H9 (cell line): ENCODE results near the gene RNF220. TPM values are rescaled to one million over a fixed set of nuclear protein-coding genes. Genes with fewer than 3 reads are reported as not detected.
A peak's percentile ranks its signal among the peaks of the same experiment; 100 is the strongest.

Source experiments
- DNase-seq: peaks from one replicate; pipeline ENCODE4 v3.0.0-alpha.2; 2017
- H2AFZ ChIP-seq: one replicate; pipeline ENCODE4 v1.6.1; 2013; ENCODE audit warnings: mild to moderate bottlenecking, low read length, control low read depth, moderate library complexity
- H2AK5ac ChIP-seq: 2 replicates; pipeline ENCODE4 v1.6.1; 2013; ENCODE audit warnings: low read length, control low read depth, mixed read lengths; ENCODE audit not compliant: insufficient read length
- H2BK120ac ChIP-seq: one replicate; pipeline ENCODE4 v1.6.1; 2013; ENCODE audit warnings: low read depth, mild to moderate bottlenecking, low read length, control low read depth, inconsistent platforms; ENCODE audit not compliant: poor library complexity, severe bottlenecking
- H2BK12ac ChIP-seq: 2 replicates; pipeline ENCODE4 v1.6.1; 2013; ENCODE audit warnings: low read length, control low read depth, mixed read lengths, low read depth; ENCODE audit not compliant: insufficient read length
- H2BK15ac ChIP-seq: 2 replicates; pipeline ENCODE4 v1.6.1; 2013; ENCODE audit warnings: low read depth, low read length, control low read depth
- H2BK20ac ChIP-seq: one replicate; pipeline ENCODE4 v1.6.1; 2013; ENCODE audit warnings: low read depth, mild to moderate bottlenecking, low read length, control low read depth, inconsistent platforms; ENCODE audit not compliant: poor library complexity, severe bottlenecking
- H2BK5ac ChIP-seq: 2 replicates; pipeline ENCODE4 v1.6.1; 2013; ENCODE audit warnings: low read length, control low read depth, mixed read lengths; ENCODE audit not compliant: insufficient read length
- H3K14ac ChIP-seq: 2 replicates; pipeline ENCODE4 v1.6.1; 2013; ENCODE audit warnings: low read length, control low read depth; ENCODE audit not compliant: insufficient read depth
- H3K18ac ChIP-seq: 2 replicates; pipeline ENCODE4 v1.6.1; 2013; ENCODE audit warnings: low read depth, mild to moderate bottlenecking, mixed read lengths, low read length, control low read depth; ENCODE audit not compliant: insufficient read length
- H3K23ac ChIP-seq: 2 replicates; pipeline ENCODE4 v1.6.1; 2013; ENCODE audit warnings: low read length, control low read depth, mixed read lengths, low read depth; ENCODE audit not compliant: insufficient read length
- H3K23me2 ChIP-seq: 2 replicates; pipeline ENCODE4 v1.6.1; 2013; ENCODE audit warnings: low read depth, mild to moderate bottlenecking, mixed read lengths, low read length, control low read depth; ENCODE audit not compliant: insufficient read length, poor library complexity, severe bottlenecking
- H3K27ac ChIP-seq: 2 replicates; pipeline ENCODE4 v1.5.1; 2013; ENCODE audit warnings: low read length, control low read depth, mixed read lengths, low read depth; ENCODE audit not compliant: insufficient read length
- H3K27me3 ChIP-seq: 2 replicates; pipeline ENCODE4 v1.6.1; 2013; ENCODE audit warnings: low read length, control low read depth, inconsistent platforms; ENCODE audit not compliant: insufficient read depth
- H3K4ac ChIP-seq: 2 replicates; pipeline ENCODE4 v1.6.1; 2013; ENCODE audit warnings: low read depth, mild to moderate bottlenecking, control low read depth, inconsistent platforms, low read length, moderate library complexity
- H3K4me1 ChIP-seq: 2 replicates; pipeline ENCODE4 v1.6.1; 2013; ENCODE audit warnings: low read length, control low read depth, inconsistent platforms; ENCODE audit not compliant: insufficient read depth
- H3K4me2 ChIP-seq: 2 replicates; pipeline ENCODE4 v1.6.1; 2013; ENCODE audit warnings: low read length, control low read depth, mixed read lengths; ENCODE audit not compliant: insufficient read length, insufficient read depth
- H3K56ac ChIP-seq: 2 replicates; pipeline ENCODE4 v1.6.1; 2013; ENCODE audit warnings: low read depth, mild to moderate bottlenecking, mixed read lengths, low read length, control low read depth; ENCODE audit not compliant: insufficient read length
- H3K79me1 ChIP-seq: 2 replicates; pipeline ENCODE4 v1.6.1; 2013; ENCODE audit warnings: low read depth, mild to moderate bottlenecking, moderate library complexity, low read length, control low read depth, inconsistent platforms; ENCODE audit not compliant: insufficient read depth, poor library complexity, severe bottlenecking
- H3K79me2 ChIP-seq: 2 replicates; pipeline ENCODE4 v1.6.1; 2013; ENCODE audit warnings: low read length, control low read depth, inconsistent platforms; ENCODE audit not compliant: insufficient read depth
- H3K9ac ChIP-seq: 2 replicates; pipeline ENCODE4 v1.6.1; 2013; ENCODE audit warnings: low read length, control low read depth, mixed read lengths; ENCODE audit not compliant: insufficient read length; ENCODE audit errors: extremely low read depth
- H3K9me3 ChIP-seq: one replicate; pipeline ENCODE4 v1.6.1; 2013; ENCODE audit warnings: low read depth, low read length, inconsistent platforms; ENCODE audit not compliant: control insufficient read depth
- H3T11ph ChIP-seq: one replicate; pipeline ENCODE4 v1.6.1; 2013; ENCODE audit warnings: mild to moderate bottlenecking, low read length, control low read depth, inconsistent platforms
- H4K20me1 ChIP-seq: one replicate; pipeline ENCODE4 v1.6.1; 2013; ENCODE audit not compliant: control insufficient read depth, insufficient read length, insufficient read depth
- H4K5ac ChIP-seq: 2 replicates; pipeline ENCODE4 v1.6.1; 2013; ENCODE audit warnings: low read depth, mild to moderate bottlenecking, mixed read lengths, low read length, control low read depth; ENCODE audit not compliant: insufficient read length
- H4K8ac ChIP-seq: replicated peaks from 2 replicates; pipeline ENCODE4 v1.6.1; 2013; ENCODE audit warnings: low read length, control low read depth, mixed read lengths, low read depth; ENCODE audit not compliant: insufficient read length
- H4K91ac ChIP-seq: 2 replicates; pipeline ENCODE4 v1.6.1; 2013; ENCODE audit warnings: low read depth, mild to moderate bottlenecking, moderate library complexity, mixed read lengths, low read length, control low read depth; ENCODE audit not compliant: insufficient read length
- H3K27ac Mint-ChIP-seq, 3 experiments: 2 replicates in 2 of 3; 3 replicates in 1 of 3; pipeline ENCODE4 v1.8.0; 2020 to 2021; ENCODE audit warnings: mixed read lengths in 3 of 3, mild to moderate bottlenecking in 1 of 3, moderate library complexity in 1 of 3
- H3K27me3 Mint-ChIP-seq: 2 replicates; pipeline ENCODE4 v1.8.0; 2021; ENCODE audit warnings: low read depth, mild to moderate bottlenecking, moderate library complexity, mixed read lengths
- H3K36me3 Mint-ChIP-seq, 3 experiments: 2 replicates in 2 of 3; 3 replicates in 1 of 3; pipeline ENCODE4 v1.8.0; 2020 to 2021; ENCODE audit warnings: low read depth in 3 of 3, mixed read lengths in 3 of 3; ENCODE audit not compliant: insufficient read depth in 1 of 3
- H3K4me1 Mint-ChIP-seq, 2 experiments: 2 replicates each; pipeline ENCODE4 v1.8.0; 2020; ENCODE audit warnings: mixed read lengths in 2 of 2
- H3K4me3 Mint-ChIP-seq, 2 experiments: 2 replicates in 1 of 2; 3 replicates in 1 of 2; pipeline ENCODE4 v1.8.0; 2020 to 2021; ENCODE audit warnings: mild to moderate bottlenecking in 2 of 2, mixed read lengths in 2 of 2, moderate library complexity in 1 of 2
- H3K9me3 Mint-ChIP-seq, 2 experiments: 2 replicates in 1 of 2; 3 replicates in 1 of 2; pipeline ENCODE4 v1.8.0; 2020; ENCODE audit warnings: mild to moderate bottlenecking in 2 of 2, mixed read lengths in 2 of 2, moderate library complexity in 1 of 2
- CTCF ChIP-seq: fragments of 200-600 bp; sonication (generic); conservative IDR thresholded peaks from 3 replicates; pipeline ENCODE4 v1.8.0; 2021; ENCODE audit warnings: antibody characterized with exemption, mild to moderate bottlenecking
- WGBS: extraction: QIAGEN DNeasy Blood & Tissue Kit; methylation state at CpG from one replicate; pipeline ENCODE4 v1.1.7; 2013; ENCODE audit warnings: missing lambda C conversion rate, low lambda C conversion rate, mixed read lengths; ENCODE audit not compliant: insufficient read length; ENCODE audit errors: extremely low coverage; 5-methylcytosine and 5-hydroxymethylcytosine counted together
- total RNA-seq: library from RNA; stranded (reverse); gene quantifications from 2 replicates; pipeline ENCODE4 v1.2.1, GENCODE V29; 2021

RNF220 gene
- total RNA-seq, 1 experiment from 2014 or later: 109 TPM

- peaks cover 6% of the 10 kb centered on the region; the same call in 1 of the 2 replicates for H3K27me3 ChIP-seq
Measured at GRCh38 chr1:44500181-44501046, 95.4 kb downstream of the RNF220 start.

More at GRCh38 chr1:44500181-44501046, 95.4 kb downstream of the RNF220 start:
- Histone ChIP-seq H2BK120ac (no peak overlapping the region), H2BK20ac (no peak overlapping the region), H3K56ac (no peak overlapping the region), H3K23me2 (peaks cover 7% of the 10 kb centered on the region), H3K9me3 (no peaks in the 10 kb centered on the region), H2AFZ (no peak overlapping the region), H2AK5ac (no peak overlapping the region), H4K20me1 (no peaks in the 10 kb centered on the region), H4K5ac (no peak overlapping the region), H3K79me1 (no peaks in the 10 kb centered on the region), H3K18ac (no peak overlapping the region), H2BK5ac (no peak overlapping the region), H2BK15ac (no peak overlapping the region), H3K79me2 (no peaks in the 10 kb centered on the region), H3T11ph (no peak overlapping the region), H3K4me2 (peak overlapping the region; percentile 71), H4K8ac (no peak overlapping the region), H2BK12ac (no peak overlapping the region), H3K4ac (no peak overlapping the region), H3K9ac (no peak overlapping the region), H3K27ac (no peak overlapping the region), H3K23ac (no peak overlapping the region), H3K4me1 (peaks cover 5% of the 10 kb centered on the region; the same call in 1 of the 2 replicates), H4K91ac (no peak overlapping the region), H3K14ac (no peak overlapping the region)
- peak; percentile 79 for DNase-seq
- peaks cover 42% of the 10 kb centered on the region for H3K27me3 Mint-ChIP-seq
- peaks cover 29 to 45% of the 10 kb centered on the region in 2 experiments for H3K4me1 Mint-ChIP-seq
- TF ChIP-seq CTCF: peak; percentile 54
- H3K36me3 Mint-ChIP-seq: no peaks in the 10 kb centered on the region
- no peaks in the 10 kb centered on the region for H3K9me3 Mint-ChIP-seq
- no CpG with 5 or more reads among the region's 17 CpGs for WGBS
- no peak overlapping the region for H3K4me3 Mint-ChIP-seq
- H3K27ac Mint-ChIP-seq: no peak overlapping the region
